Measurements from ENCODE around the gene TEAD3.

Gene TEAD3

GRCh38 chr6:35465646-35466045 lies 31.2 kb downstream of the TEAD3 start:
- Histone ChIP-seq H4K91ac (ENCODE audit: low read length) (no peak overlapping the region), H3K27me3 (ENCODE audit: control insufficient read depth in 1 of 2, insufficient read depth in 1 of 2, low read length in 2 of 2) (no peaks in the 10 kb centered on the region), H2BK15ac (ENCODE audit: low read depth, poor library complexity, severe bottlenecking) (no peak overlapping the region), H3K27ac (ENCODE audit: low read length, poor library complexity, severe bottlenecking) (no peak overlapping the region), H3K4me1 (ENCODE audit: control insufficient read depth, insufficient read depth, low read depth, low read length) (peaks cover 4% of the 10 kb centered on the region), H2BK12ac (ENCODE audit: low read length in 2 of 2) (no peak overlapping the region), H3K79me1 (replicated peaks; ENCODE audit: low read length, poor library complexity, severe bottlenecking) (no peaks in the 10 kb centered on the region), H3K36me3 (ENCODE audit: control insufficient read depth in 1 of 2, insufficient read depth in 2 of 2, low read depth in 1 of 2, low read length in 2 of 2) (peaks cover 22 to 24% of the 10 kb centered on the region in 2 experiments), H3K4me3 (ENCODE audit: insufficient read depth in 1 of 2, low read depth in 1 of 2, low read length in 2 of 2) (no peak overlapping the region), H3K23ac (ENCODE audit: low read length in 2 of 2) (no peak overlapping the region), H2BK120ac (ENCODE audit: low read depth, low read length) (no peak overlapping the region), H3K9me3 (ENCODE audit: control insufficient read depth, low read length) (no peaks in the 10 kb centered on the region), H2BK5ac (ENCODE audit: low read depth, low read length, poor library complexity, severe bottlenecking) (no peak overlapping the region), H3K4ac (ENCODE audit: low read depth in 1 of 2, low read length in 2 of 2) (no peak overlapping the region), H2AK5ac (ENCODE audit: low read length, severe bottlenecking) (no peak overlapping the region), H3K4me2 (ENCODE audit: low read length, poor library complexity, severe bottlenecking) (no peak overlapping the region), H2AFZ (ENCODE audit: low read depth, low read length) (no peak overlapping the region), H3K18ac (ENCODE audit: low read depth in 1 of 2, low read length in 2 of 2) (no peak overlapping the region), H3K14ac (ENCODE audit: low read length in 2 of 2) (no peak overlapping the region), H4K8ac (ENCODE audit: low read length) (no peak overlapping the region), H3K9ac (ENCODE audit: low read length) (no peak overlapping the region)
- DNase-seq: no peak
- 100% methylated on average over 1 of the region's 1 CpG for WGBS

GRCh38 chr6:35463292-35463691 lies 33.6 kb downstream of the TEAD3 start:
- no peaks in the 10 kb centered on the region for H3K9me3 ChIP-seq (ENCODE audit: control insufficient read depth, low read length)
- no peak overlapping the region for H2AFZ ChIP-seq (ENCODE audit: low read depth, low read length)
- H3K14ac ChIP-seq (ENCODE audit: low read length in 2 of 2): no peak overlapping the region
- no peak overlapping the region for H4K91ac ChIP-seq (ENCODE audit: low read length)
- H3K4me2 ChIP-seq (ENCODE audit: low read length, poor library complexity, severe bottlenecking): no peak overlapping the region
- no peak overlapping the region for H2BK12ac ChIP-seq (ENCODE audit: low read length in 2 of 2)
- H3K4me1 ChIP-seq (ENCODE audit: control insufficient read depth, insufficient read depth, low read depth, low read length): peaks cover 3% of the 10 kb centered on the region
- no peaks in the 10 kb centered on the region for H3K79me1 ChIP-seq (replicated peaks; ENCODE audit: low read length, poor library complexity, severe bottlenecking)
- no peak overlapping the region for H3K23ac ChIP-seq (ENCODE audit: low read length in 2 of 2)
- no peak overlapping the region for H2BK15ac ChIP-seq (ENCODE audit: low read depth, poor library complexity, severe bottlenecking)
- H3K27me3 ChIP-seq (ENCODE audit: control insufficient read depth in 1 of 2, insufficient read depth in 1 of 2, low read length in 2 of 2): no peaks in the 10 kb centered on the region
- H2BK5ac ChIP-seq (ENCODE audit: low read depth, low read length, poor library complexity, severe bottlenecking): no peak overlapping the region
- H3K9ac ChIP-seq (ENCODE audit: low read length): no peak overlapping the region
- DNase-seq: no peak
- no peak overlapping the region for H2AK5ac ChIP-seq (ENCODE audit: low read length, severe bottlenecking)
- H2BK120ac ChIP-seq (ENCODE audit: low read depth, low read length): no peak overlapping the region
- peaks cover 5 to 28% of the 10 kb centered on the region in 2 experiments for H3K36me3 ChIP-seq (ENCODE audit: control insufficient read depth in 1 of 2, insufficient read depth in 2 of 2, low read depth in 1 of 2, low read length in 2 of 2)
- no peak overlapping the region for H4K8ac ChIP-seq (ENCODE audit: low read length)
- no peak overlapping the region for H3K18ac ChIP-seq (ENCODE audit: low read depth in 1 of 2, low read length in 2 of 2)
- H3K4me3 ChIP-seq (ENCODE audit: insufficient read depth in 1 of 2, low read depth in 1 of 2, low read length in 2 of 2): no peak overlapping the region
- H3K4ac ChIP-seq (ENCODE audit: low read depth in 1 of 2, low read length in 2 of 2): no peak overlapping the region
- H3K27ac ChIP-seq (ENCODE audit: low read length, poor library complexity, severe bottlenecking): no peak overlapping the region
- 96% methylated on average over 3 of the region's 4 CpGs for WGBS

DNA sequence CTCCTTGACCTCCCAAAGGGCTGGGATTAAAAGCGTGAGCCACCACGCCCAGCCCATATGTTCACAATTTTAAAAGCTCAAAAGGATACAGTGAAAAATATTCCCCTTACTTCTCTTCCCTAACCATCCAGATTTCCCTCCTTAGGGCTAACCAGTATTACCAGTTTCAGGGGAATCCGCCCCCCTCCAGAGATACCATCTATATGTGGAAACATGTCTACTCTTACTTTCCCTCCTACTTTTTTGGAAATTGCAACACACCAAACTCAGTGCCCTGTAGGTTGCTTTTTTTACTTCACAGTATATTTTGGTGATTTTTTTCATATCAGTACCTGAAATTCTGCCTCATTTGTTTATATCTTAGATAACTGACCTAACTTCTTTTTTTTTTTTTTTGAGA lies 35.6 kb downstream of the TEAD3 start:
- no peak for DNase-seq
- peaks cover 5 to 37% of the 10 kb centered on the region in 2 experiments for H3K36me3 ChIP-seq (ENCODE audit: control insufficient read depth in 1 of 2, insufficient read depth in 2 of 2, low read depth in 1 of 2, low read length in 2 of 2)
- no peak overlapping the region for H3K4ac ChIP-seq (ENCODE audit: low read depth in 1 of 2, low read length in 2 of 2)
- no peaks in the 10 kb centered on the region for H3K27me3 ChIP-seq (ENCODE audit: control insufficient read depth in 1 of 2, insufficient read depth in 1 of 2, low read length in 2 of 2)
- no peak overlapping the region for H3K9ac ChIP-seq (ENCODE audit: low read length)
- H3K14ac ChIP-seq (ENCODE audit: low read length in 2 of 2): no peak overlapping the region
- H3K4me1 ChIP-seq (ENCODE audit: control insufficient read depth, insufficient read depth, low read depth, low read length): no peaks in the 10 kb centered on the region
- no peak overlapping the region for H3K27ac ChIP-seq (ENCODE audit: low read length, poor library complexity, severe bottlenecking)
- no peak overlapping the region for H2AFZ ChIP-seq (ENCODE audit: low read depth, low read length)
- no peak overlapping the region for H2AK5ac ChIP-seq (ENCODE audit: low read length, severe bottlenecking)
- no peaks in the 10 kb centered on the region for H3K79me1 ChIP-seq (replicated peaks; ENCODE audit: low read length, poor library complexity, severe bottlenecking)
- H2BK120ac ChIP-seq (ENCODE audit: low read depth, low read length): no peak overlapping the region
- no peaks in the 10 kb centered on the region for H3K9me3 ChIP-seq (ENCODE audit: control insufficient read depth, low read length)
- H3K4me3 ChIP-seq (ENCODE audit: insufficient read depth in 1 of 2, low read depth in 1 of 2, low read length in 2 of 2): no peak overlapping the region
- H4K8ac ChIP-seq (ENCODE audit: low read length): no peak overlapping the region
- H3K23ac ChIP-seq (ENCODE audit: low read length in 2 of 2): no peak overlapping the region
- no peak overlapping the region for H3K4me2 ChIP-seq (ENCODE audit: low read length, poor library complexity, severe bottlenecking)
- no peak overlapping the region for H4K91ac ChIP-seq (ENCODE audit: low read length)
- no peak overlapping the region for H2BK15ac ChIP-seq (ENCODE audit: low read depth, poor library complexity, severe bottlenecking)
- H2BK12ac ChIP-seq (ENCODE audit: low read length in 2 of 2): no peak overlapping the region
- H3K18ac ChIP-seq (ENCODE audit: low read depth in 1 of 2, low read length in 2 of 2): no peak overlapping the region
- no peak overlapping the region for H2BK5ac ChIP-seq (ENCODE audit: low read depth, low read length, poor library complexity, severe bottlenecking)
- 90% methylated on average over 3 of the region's 3 CpGs for WGBS

- Histone ChIP-seq H3K27ac (ENCODE audit: low read length, poor library complexity, severe bottlenecking) (no peak overlapping the region), H2AFZ (ENCODE audit: low read depth, low read length) (no peak overlapping the region), H3K23ac (ENCODE audit: low read length in 2 of 2) (no peak overlapping the region), H3K36me3 (ENCODE audit: control insufficient read depth in 1 of 2, insufficient read depth in 2 of 2, low read depth in 1 of 2, low read length in 2 of 2) (peaks cover 8 to 37% of the 10 kb centered on the region in 2 experiments), H3K4me1 (ENCODE audit: control insufficient read depth, insufficient read depth, low read depth, low read length) (no peaks in the 10 kb centered on the region), H3K9ac (ENCODE audit: low read length) (no peak overlapping the region), H2BK15ac (ENCODE audit: low read depth, poor library complexity, severe bottlenecking) (no peak overlapping the region), H3K14ac (ENCODE audit: low read length in 2 of 2) (no peak overlapping the region), H3K18ac (ENCODE audit: low read depth in 1 of 2, low read length in 2 of 2) (no peak overlapping the region), H2BK120ac (ENCODE audit: low read depth, low read length) (no peak overlapping the region), H3K9me3 (ENCODE audit: control insufficient read depth, low read length) (no peaks in the 10 kb centered on the region), H3K4ac (ENCODE audit: low read depth in 1 of 2, low read length in 2 of 2) (no peak overlapping the region), H2AK5ac (ENCODE audit: low read length, severe bottlenecking) (no peak overlapping the region), H4K91ac (ENCODE audit: low read length) (no peak overlapping the region), H3K4me2 (ENCODE audit: low read length, poor library complexity, severe bottlenecking) (no peak overlapping the region), H3K4me3 (ENCODE audit: insufficient read depth in 1 of 2, low read depth in 1 of 2, low read length in 2 of 2) (no peak overlapping the region), H2BK5ac (ENCODE audit: low read depth, low read length, poor library complexity, severe bottlenecking) (no peak overlapping the region), H3K79me1 (replicated peaks; ENCODE audit: low read length, poor library complexity, severe bottlenecking) (no peaks in the 10 kb centered on the region), H4K8ac (ENCODE audit: low read length) (no peak overlapping the region), H3K27me3 (ENCODE audit: control insufficient read depth in 1 of 2, insufficient read depth in 1 of 2, low read length in 2 of 2) (no peaks in the 10 kb centered on the region), H2BK12ac (ENCODE audit: low read length in 2 of 2) (no peak overlapping the region)
- DNase-seq: no peak
- 94% methylated on average over 3 of the region's 4 CpGs for WGBS
These were observed 39.0 kb downstream of the TEAD3 start for GRCh38 chr6:35457907-35458306.
